ENCODE results near the gene CAGE1. TPM values are rescaled to one million over a fixed set of nuclear protein-coding genes. Genes with fewer than 3 reads are reported as not detected.

Gene CAGE1
- total and polyA plus RNA-seq, 2 experiments from 2014 or later = 0.07 TPM; not detected in 1

DNA sequence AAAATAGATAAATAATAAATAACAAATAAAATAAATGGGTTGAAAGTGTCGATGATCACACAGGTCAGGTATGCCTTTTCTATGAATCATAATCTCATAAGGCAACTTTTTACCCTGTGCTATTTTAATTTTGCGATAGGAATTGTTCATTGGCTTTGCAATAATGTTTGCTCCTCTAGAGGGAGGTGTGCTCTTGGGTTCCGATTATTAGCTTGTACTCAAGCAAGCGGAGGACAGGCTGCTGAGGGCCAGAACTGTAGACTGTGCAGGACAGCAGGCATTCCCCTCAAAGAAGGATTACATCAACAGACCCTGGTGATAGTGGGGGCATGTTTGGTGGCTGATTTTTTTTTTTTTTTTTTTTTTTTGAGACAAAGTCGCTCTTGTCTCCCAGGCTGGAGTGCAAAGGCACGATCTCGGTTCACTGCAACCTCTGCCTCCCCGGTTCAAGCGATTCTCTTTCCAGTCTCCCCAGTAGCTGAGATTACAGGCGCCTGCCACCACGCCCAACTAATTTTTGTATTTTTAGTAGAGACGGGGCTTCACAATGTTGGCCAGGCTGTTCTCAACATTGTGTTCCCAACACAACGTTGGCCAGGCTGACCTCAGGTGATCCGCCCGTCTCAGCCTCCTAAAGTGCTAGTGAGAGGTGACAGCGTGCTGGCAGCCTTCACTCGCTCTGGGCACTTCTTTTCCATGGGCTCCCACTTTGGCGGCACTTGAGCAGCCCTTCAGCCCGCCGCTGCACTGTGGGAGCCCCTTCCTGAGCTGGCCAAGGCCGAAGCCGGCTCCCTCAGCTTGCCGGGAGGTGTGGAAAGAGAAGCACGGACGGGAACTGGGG is 35.6 kb upstream of the CAGE1 start:
- H3K27me3 ChIP-seq (ENCODE audit: insufficient read depth) = no peaks in the 10 kb centered on the region
- no peak overlapping the region for H3K4me2 ChIP-seq
- H3K9me3 Mint-ChIP-seq = no peaks in the 10 kb centered on the region; the same call in 2 of the 3 replicates
- no peaks in the 10 kb centered on the region for H3K36me3 ChIP-seq (ENCODE audit: insufficient read depth)
- H3K9me2 ChIP-seq (ENCODE audit: insufficient read depth) = no peaks in the 10 kb centered on the region
- H3F3A ChIP-seq (replicated peaks; ENCODE audit: low read depth) = no peaks in the 10 kb centered on the region
- no peak overlapping the region for H3K27ac ChIP-seq (ENCODE audit: low read depth)
- TF ChIP-seq, protein P1, sequence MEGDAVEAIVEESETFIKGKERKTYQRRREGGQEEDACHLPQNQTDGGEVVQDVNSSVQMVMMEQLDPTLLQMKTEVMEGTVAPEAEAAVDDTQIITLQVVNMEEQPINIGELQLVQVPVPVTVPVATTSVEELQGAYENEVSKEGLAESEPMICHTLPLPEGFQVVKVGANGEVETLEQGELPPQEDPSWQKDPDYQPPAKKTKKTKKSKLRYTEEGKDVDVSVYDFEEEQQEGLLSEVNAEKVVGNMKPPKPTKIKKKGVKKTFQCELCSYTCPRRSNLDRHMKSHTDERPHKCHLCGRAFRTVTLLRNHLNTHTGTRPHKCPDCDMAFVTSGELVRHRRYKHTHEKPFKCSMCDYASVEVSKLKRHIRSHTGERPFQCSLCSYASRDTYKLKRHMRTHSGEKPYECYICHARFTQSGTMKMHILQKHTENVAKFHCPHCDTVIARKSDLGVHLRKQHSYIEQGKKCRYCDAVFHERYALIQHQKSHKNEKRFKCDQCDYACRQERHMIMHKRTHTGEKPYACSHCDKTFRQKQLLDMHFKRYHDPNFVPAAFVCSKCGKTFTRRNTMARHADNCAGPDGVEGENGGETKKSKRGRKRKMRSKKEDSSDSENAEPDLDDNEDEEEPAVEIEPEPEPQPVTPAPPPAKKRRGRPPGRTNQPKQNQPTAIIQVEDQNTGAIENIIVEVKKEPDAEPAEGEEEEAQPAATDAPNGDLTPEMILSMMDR (conservative IDR thresholded peaks at IDR 0.05; ENCODE audit: low read depth in 2 of 2) = peak; percentile 54 to 66
- TF ChIP-seq NANOG (IDR thresholded peaks at IDR 0.05; ENCODE audit: borderline replicate concordance) = no peak
- peak; percentile 40 for DNase-seq (ENCODE audit: low spot score)
- no peak overlapping the region for H3K4me3 ChIP-seq
- no peaks in the 10 kb centered on the region for H4K20me1 ChIP-seq (replicated peaks; ENCODE audit: insufficient read depth)
- H3K4me1 Mint-ChIP-seq = peaks cover 12% of the 10 kb centered on the region; the same call in 2 of the 3 replicates
- no peaks in the 10 kb centered on the region for H3K27me3 Mint-ChIP-seq (ENCODE audit: insufficient read depth, low read depth, poor library complexity)
- H2AFZ ChIP-seq = no peak overlapping the region
- H3K4me3 Mint-ChIP-seq = no peak overlapping the region
- peak; percentile 55 for ATAC-seq
- H3K27ac Mint-ChIP-seq = no peak overlapping the region
- no peaks in the 10 kb centered on the region for H3K79me2 ChIP-seq (replicated peaks; ENCODE audit: insufficient read depth)
- peaks cover 14% of the 10 kb centered on the region for H3K4me1 ChIP-seq (ENCODE audit: insufficient read depth)
- H3K36me3 Mint-ChIP-seq (ENCODE audit: low read depth) = no peaks in the 10 kb centered on the region

DNA sequence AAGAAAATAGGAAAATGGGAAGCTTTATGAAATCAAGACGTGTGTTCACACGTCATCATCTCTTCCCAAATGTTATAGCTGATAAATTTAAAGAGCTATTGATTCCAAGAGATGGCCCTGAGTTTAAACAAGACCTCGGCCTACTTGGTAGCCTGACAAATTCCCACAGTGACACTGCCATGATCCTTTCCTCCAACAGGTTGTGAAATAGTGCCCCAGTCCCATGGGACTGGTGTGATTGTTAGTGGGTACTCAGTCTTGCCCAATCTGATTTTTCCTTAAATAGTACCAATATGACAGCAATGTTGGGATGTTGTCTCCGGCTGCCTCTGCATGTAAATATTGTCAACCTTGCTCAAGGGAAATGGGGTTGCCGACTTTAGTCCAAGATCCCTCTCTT is 34.5 kb upstream of the CAGE1 start:
- Histone ChIP-seq H4K20me1 (replicated peaks; ENCODE audit: insufficient read depth) (no peaks in the 10 kb centered on the region), H3K4me3 (no peak overlapping the region), H3K79me2 (replicated peaks; ENCODE audit: insufficient read depth) (no peaks in the 10 kb centered on the region), H3K9me2 (ENCODE audit: insufficient read depth) (no peaks in the 10 kb centered on the region), H3F3A (replicated peaks; ENCODE audit: low read depth) (no peaks in the 10 kb centered on the region), H3K27me3 (ENCODE audit: insufficient read depth) (no peaks in the 10 kb centered on the region), H2AFZ (no peak overlapping the region), H3K4me2 (no peak overlapping the region), H3K36me3 (ENCODE audit: insufficient read depth) (no peaks in the 10 kb centered on the region), H3K27ac (ENCODE audit: low read depth) (no peak overlapping the region), H3K4me1 (ENCODE audit: insufficient read depth) (peaks cover 14% of the 10 kb centered on the region)
- no peaks in the 10 kb centered on the region; the same call in 2 of the 3 replicates for H3K36me3 Mint-ChIP-seq (ENCODE audit: low read depth)
- H3K9me3 Mint-ChIP-seq = no peaks in the 10 kb centered on the region; the same call in 2 of the 3 replicates
- ATAC-seq = no peak
- no peak for DNase-seq (ENCODE audit: low spot score)
- no peak overlapping the region for H3K27ac Mint-ChIP-seq
- H3K4me3 Mint-ChIP-seq = no peak overlapping the region
- H3K4me1 Mint-ChIP-seq = peaks cover 12% of the 10 kb centered on the region; the same call in 2 of the 3 replicates
- H3K27me3 Mint-ChIP-seq (ENCODE audit: insufficient read depth, low read depth, poor library complexity) = no peaks in the 10 kb centered on the region
- TF ChIP-seq EZH2phosphoT487 (IDR thresholded peaks at IDR 0.05; ENCODE audit: unreplicated experiment) (no peak), CREB1 (CRISPR knock-in tag; IDR thresholded peaks at IDR 0.05; ENCODE audit: low read depth) (no peak), NANOG (IDR thresholded peaks at IDR 0.05; ENCODE audit: borderline replicate concordance) (no peak), ZNF114 (CRISPR knock-in tag; IDR thresholded peaks at IDR 0.05) (no peak), STAT1 (IDR thresholded peaks at IDR 0.05; ENCODE audit: unreplicated experiment) (no peak)
- TF ChIP-seq, protein P1 (conservative IDR thresholded peaks at IDR 0.05; ENCODE audit: low read depth in 2 of 2) = no peak
- TF ChIP-seq, protein P2, sequence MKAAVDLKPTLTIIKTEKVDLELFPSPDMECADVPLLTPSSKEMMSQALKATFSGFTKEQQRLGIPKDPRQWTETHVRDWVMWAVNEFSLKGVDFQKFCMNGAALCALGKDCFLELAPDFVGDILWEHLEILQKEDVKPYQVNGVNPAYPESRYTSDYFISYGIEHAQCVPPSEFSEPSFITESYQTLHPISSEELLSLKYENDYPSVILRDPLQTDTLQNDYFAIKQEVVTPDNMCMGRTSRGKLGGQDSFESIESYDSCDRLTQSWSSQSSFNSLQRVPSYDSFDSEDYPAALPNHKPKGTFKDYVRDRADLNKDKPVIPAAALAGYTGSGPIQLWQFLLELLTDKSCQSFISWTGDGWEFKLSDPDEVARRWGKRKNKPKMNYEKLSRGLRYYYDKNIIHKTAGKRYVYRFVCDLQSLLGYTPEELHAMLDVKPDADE (IDR thresholded peaks at IDR 0.05) = no peak
